GM23248 (cell line): ENCODE measurements around the gene MDGA2.

Source experiments
- EZH2 ChIP-seq: fragments of 200-600 bp; sonication (generic); IDR thresholded peaks from 2 replicates; pipeline ENCODE4 v1.6.1; 2018; ENCODE audit warnings: antibody characterized with exemption, mild to moderate bottlenecking; ENCODE audit not compliant: insufficient read depth, poor library complexity, severe bottlenecking
- EZH2phosphoT487 ChIP-seq: fragments of 200-600 bp; sonication (generic); IDR thresholded peaks from 2 replicates; pipeline ENCODE4 v1.6.1; 2018; ENCODE audit warnings: antibody characterized with exemption, moderate library complexity, mild to moderate bottlenecking, low read depth; ENCODE audit not compliant: insufficient read depth

DNA sequence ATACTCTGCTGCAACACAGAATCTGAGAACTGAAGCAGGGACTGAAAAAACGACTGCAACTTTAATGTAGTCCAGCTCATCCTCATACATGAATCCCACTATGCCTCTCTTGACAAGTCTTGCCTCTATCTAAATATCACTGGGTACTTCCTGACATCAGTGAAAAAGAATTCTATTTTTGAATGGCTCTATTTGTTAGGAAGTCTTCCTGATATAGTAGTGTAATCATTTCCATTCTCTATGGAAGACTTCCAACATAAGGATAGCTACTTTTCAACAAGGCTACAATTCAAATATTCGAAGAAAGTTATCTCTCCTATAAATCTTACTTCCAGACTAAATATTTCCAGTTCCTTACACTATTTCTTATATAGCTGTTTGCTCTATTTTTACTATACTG, 167.5 kb downstream of the MDGA2 start:
- TF ChIP-seq EZH2 (no peak), EZH2phosphoT487 (no peak)
